Gastroesophageal sphincter (tissue), 3 donors: Measurements from ENCODE around the gene PSME4.

Experiments used
- CTCF ChIP-seq, 4 experiments: fragments of 200-600 bp in 2 of 4; fragments of 450-650 bp in 2 of 4; sonication (generic) in 1 of 4; IDR thresholded peaks; one replicate each; pipeline ENCODE4 v1.5.1; 2017 to 2019; ENCODE audit warnings: antibody characterized with exemption in 4 of 4, mild to moderate bottlenecking in 2 of 4, moderate library complexity in 2 of 4
- POLR2A ChIP-seq, 2 donors: fragments of 450-650 bp; IDR thresholded peaks; one replicate each; pipeline ENCODE4 v1.6.1; 2017; ENCODE audit warnings: antibody characterized with exemption in 2 of 2, mild to moderate bottlenecking in 2 of 2, moderate library complexity in 1 of 2
- POLR2AphosphoS5 ChIP-seq: sonication (generic); formaldehyde crosslinking; IDR thresholded peaks from one replicate; pipeline ENCODE4 v1.6.1; 2017; ENCODE audit warnings: antibody characterized with exemption

GRCh38 chr2:53880756-53881155 lies 90.0 kb downstream of the PSME4 start:
- TF ChIP-seq CTCF (IDR thresholded peaks at IDR 0.05), result no peak
- TF ChIP-seq POLR2A (IDR thresholded peaks at IDR 0.05), result no peak
- TF ChIP-seq POLR2AphosphoS5, result no peak
